T-helper 17 cell (primary cell): ENCODE results near the gene CNPY2. TPM values are rescaled to one million over a fixed set of nuclear protein-coding genes. Genes with fewer than 3 reads are reported as not detected.
"Not testable (repeated sequence)": the region's sequence is repeated elsewhere in the genome, so short reads cannot be mapped to it uniquely, and the experiment has no call there.

Source experiments
- ATAC-seq: fragments of 150-1000 bp; cut with Tn5 transposase; 2 replicates; pipeline ENCODE4 v1.10.0; 2021; ENCODE audit warnings: mild to moderate bottlenecking, moderate library complexity
- DNase-seq, 3 donors: peaks; one replicate each; pipeline versions ENCODE4 v3.0.0 to v3.0.0-alpha.2; 2020 to 2021
- H3K9me3 ChIP-seq: one replicate; pipeline ENCODE4 v1.7.0; 2013; ENCODE audit warnings: low read length, mild to moderate bottlenecking; ENCODE audit not compliant: control insufficient read depth, poor library complexity, severe bottlenecking
- H3K27ac Mint-ChIP-seq: one replicate; pipeline ENCODE4 v1.8.0; 2022; ENCODE audit warnings: mild to moderate bottlenecking, moderate library complexity, mixed read lengths
- H3K27me3 Mint-ChIP-seq: one replicate; pipeline ENCODE4 v1.8.0; 2022; ENCODE audit warnings: mixed read lengths
- H3K36me3 Mint-ChIP-seq: one replicate; pipeline ENCODE4 v1.8.0; 2022; ENCODE audit warnings: low read depth, mixed read lengths
- H3K4me1 Mint-ChIP-seq: one replicate; pipeline ENCODE4 v1.8.0; 2022; ENCODE audit warnings: mild to moderate bottlenecking, mixed read lengths
- H3K4me3 Mint-ChIP-seq: one replicate; pipeline ENCODE4 v1.8.0; 2022; ENCODE audit warnings: mild to moderate bottlenecking, moderate library complexity, mixed read lengths
- total RNA-seq, 4 donors: library from RNA in 2 of 4; stranded (reverse) in 2 of 4; gene quantifications; one replicate each; pipeline ENCODE4 v1.2.3 and lab custom pipeline; 2022 to 2026

Gene CNPY2
- total RNA-seq, 2 donors from 2014 or later = 47.4 to 53.4 TPM

DNA sequence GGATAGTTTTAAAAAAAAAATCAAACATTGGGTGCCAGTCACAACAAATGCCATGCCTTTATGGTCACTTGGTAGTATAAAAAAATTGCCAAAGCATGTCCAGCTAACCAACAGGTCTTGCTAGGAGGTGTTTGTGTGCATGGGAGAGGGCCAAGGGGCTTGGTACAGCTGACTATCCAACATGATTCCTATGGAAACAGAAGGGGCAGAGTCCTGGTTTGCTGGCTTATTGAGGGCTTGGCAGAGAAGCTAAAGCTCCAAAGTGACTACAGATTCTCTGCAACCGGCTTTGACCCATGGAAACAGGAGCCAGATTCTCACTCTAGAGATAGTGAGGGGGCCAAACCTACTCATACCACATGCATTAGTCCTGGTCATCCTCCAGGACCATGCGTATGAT lies 43.3 kb downstream of the CNPY2 start:
- H3K4me3 Mint-ChIP-seq, H3K4me1 Mint-ChIP-seq, H3K9me3 ChIP-seq, ATAC-seq, H3K27me3 Mint-ChIP-seq, DNase-seq: not testable (repeated sequence)
- Mint-ChIP-seq H3K36me3 (peaks cover 11% of the 10 kb centered on the region), H3K27ac (peak overlapping the region; percentile 43)

DNA sequence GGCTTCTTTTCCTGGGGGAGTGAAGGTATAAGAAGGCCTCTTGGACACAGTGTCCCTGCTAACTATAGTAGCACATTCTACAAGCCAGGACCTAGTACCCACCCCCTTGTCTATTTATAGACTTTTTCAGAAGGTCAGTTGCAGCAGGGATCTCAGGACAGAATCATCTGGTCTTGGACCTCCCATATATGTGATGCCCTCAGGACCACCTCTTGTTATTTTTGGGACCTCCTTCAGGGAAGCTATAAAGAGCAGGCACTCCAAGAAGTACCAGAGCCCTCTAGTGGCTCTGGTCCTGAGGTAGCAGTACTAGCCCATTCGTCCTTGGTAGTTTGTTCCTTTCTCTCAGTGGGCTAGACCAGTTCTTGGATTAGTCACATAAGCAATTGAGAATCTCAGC lies 44.8 kb downstream of the CNPY2 start:
- no peaks in the 10 kb centered on the region for H3K9me3 ChIP-seq
- Mint-ChIP-seq H3K4me3 (no peak overlapping the region), H3K27me3 (no peaks in the 10 kb centered on the region), H3K36me3 (peaks cover 10% of the 10 kb centered on the region), H3K4me1 (peaks cover 16% of the 10 kb centered on the region), H3K27ac (peak overlapping the region; percentile 71)
- ATAC-seq (no peak), DNase-seq (no peak)

DNA sequence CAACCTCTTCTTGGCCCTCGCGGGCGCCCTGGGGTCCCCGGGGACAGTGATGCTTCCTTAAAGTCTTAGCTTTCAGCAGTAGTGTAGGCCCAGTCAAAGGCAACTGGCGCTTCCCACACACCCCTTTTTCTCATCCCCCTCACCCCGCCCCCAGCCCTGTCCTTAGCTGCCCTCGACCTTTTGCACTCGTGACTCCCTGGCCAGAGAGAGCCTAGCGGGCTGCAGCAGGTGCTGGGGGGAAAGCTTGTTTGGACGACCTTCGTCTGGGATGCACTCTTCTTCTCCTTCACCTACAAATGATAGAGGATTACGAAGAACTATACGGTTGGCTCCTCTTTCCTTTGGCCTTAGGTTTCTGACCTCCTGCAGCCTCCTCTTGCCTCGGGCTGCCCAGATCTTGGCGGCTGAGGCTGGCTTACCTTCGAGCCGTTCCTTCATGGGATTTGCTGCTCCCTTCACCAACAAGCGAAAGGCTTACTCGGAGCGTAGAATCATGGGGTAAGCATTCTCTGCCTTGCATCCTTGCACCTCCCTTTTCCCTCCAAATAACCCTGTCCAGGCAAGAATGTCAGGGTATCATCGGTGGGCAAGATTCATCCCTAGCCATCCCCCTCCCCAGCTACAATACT lies 48.2 kb downstream of the CNPY2 start:
- DNase-seq = no peak
- peaks cover 16% of the 10 kb centered on the region for H3K4me1 Mint-ChIP-seq

DNA sequence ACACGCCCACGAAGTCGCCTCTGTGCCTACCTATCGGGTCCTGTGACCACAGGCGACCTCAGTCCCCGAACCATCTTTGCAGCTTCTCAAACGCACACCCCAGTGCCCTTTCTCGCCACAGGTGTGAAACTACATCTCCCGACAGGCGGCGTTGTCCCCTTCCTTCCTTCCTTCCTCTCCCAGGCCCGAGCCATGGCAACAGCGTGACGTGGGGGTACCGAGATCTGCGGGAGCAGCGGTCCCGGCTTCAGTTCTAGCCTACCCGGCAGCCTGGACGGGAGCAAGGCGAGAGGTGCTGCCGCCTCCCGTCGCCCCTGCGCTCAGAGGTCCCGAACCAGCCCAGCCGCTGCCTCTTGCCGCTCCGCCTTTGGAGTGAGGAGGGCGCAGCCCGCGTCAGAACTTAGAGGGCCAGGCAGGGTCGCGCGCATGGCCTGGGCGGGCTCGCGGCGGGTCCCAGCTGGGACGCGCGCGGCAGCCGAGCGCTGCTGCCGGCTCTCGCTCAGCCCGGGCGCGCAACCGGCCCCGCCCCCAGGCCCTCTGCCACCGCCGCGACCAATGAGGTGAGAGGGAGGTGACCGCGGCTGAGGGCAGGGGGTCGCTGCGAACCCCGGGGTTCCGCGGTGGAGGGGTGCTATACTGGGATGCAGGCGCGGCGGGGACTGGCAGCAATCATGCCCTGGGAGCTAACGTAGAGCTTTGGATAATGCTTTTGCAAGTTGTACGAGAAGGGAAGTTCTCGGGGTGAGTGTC lies 48.9 kb downstream of the CNPY2 start, which contains the start of gene COQ10A:
Gene COQ10A, plus strand, starts transcription at position 250 of the 750 bp plus-strand sequence. Its CDS starts 177 bp downstream, at position 427.
- peaks cover 2% of the 10 kb centered on the region for H3K36me3 Mint-ChIP-seq
- DNase-seq (peak; percentile 77 to 83 (median 81)), ATAC-seq (peak; percentile 89)
- H3K4me1 Mint-ChIP-seq = peaks cover 18% of the 10 kb centered on the region
- H3K9me3 ChIP-seq = no peaks in the 10 kb centered on the region
- H3K27me3 Mint-ChIP-seq = no peaks in the 10 kb centered on the region
- peak within 1 kb of the TSS; percentile 94 for H3K27ac Mint-ChIP-seq
- H3K4me3 Mint-ChIP-seq = peak within 1 kb of the TSS; percentile 93

More for the DNA sequence above, 48.2 kb downstream of the CNPY2 start:
- H3K9me3 ChIP-seq = no peaks in the 10 kb centered on the region
- no peak for ATAC-seq
- Mint-ChIP-seq H3K27me3 (no peaks in the 10 kb centered on the region), H3K27ac (peak overlapping the region; percentile 94), H3K4me3 (peak overlapping the region; percentile 93), H3K36me3 (peaks cover 2% of the 10 kb centered on the region)

DNA sequence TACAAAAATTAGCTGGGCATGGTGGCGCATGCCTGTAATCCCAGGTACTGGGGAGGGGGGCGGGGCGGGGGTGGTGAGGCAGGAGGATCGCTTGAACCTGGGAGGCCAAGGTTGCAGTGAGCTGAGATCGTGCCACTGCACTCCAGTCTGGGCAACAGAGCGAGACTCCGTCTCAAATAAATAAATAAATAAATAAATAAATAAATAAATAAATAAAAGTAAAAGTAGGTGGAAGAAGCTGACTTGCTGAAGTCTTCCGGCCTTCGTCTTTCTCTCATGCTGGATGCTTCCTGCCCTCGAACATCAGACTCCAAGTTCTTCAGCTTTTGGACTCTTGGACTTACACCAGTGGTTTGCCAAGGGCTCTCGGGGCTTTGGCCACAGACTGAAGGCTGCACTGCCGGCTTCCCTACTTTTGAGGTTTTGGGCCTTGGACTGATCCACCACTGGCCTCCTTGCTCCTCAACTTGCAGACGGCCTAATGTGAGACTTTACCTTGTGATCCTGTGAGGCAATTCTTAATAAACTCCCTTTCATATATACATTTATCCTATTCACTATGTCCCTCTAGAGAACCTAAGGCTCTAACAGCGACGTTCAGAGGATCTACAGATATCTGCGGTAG lies 49.6 kb downstream of the CNPY2 start:
- not testable (repeated sequence) for DNase-seq, H3K27me3 Mint-ChIP-seq, ATAC-seq

DNA sequence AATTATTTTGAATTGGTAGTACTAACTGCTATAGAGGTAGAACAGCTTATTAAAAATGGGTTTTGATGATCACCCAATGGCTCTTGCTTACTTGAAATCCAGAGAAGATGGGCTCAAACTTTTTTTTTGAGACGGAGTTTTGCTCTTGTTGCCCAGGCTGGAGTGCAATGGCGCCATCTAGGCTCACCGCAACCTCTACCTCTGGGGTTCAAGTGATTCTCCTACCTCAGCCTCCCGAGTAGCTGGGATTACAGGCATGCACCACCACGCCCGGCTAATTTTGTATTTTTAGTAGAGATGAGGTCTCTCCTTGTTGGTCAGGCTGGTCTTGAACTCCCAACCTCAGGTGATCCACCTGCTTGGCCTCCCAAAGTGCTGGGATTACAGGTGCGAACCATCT lies 52.8 kb downstream of the CNPY2 start:
- not testable (repeated sequence) for H3K27me3 Mint-ChIP-seq, H3K27ac Mint-ChIP-seq, H3K36me3 Mint-ChIP-seq, H3K4me3 Mint-ChIP-seq, ATAC-seq, DNase-seq, H3K9me3 ChIP-seq
- H3K4me1 Mint-ChIP-seq = peaks cover 20% of the 10 kb centered on the region

More for the DNA sequence above, 49.6 kb downstream of the CNPY2 start:
- Mint-ChIP-seq H3K4me1 (peaks cover 18% of the 10 kb centered on the region), H3K27ac (peak overlapping the region; percentile 94), H3K4me3 (peak overlapping the region; percentile 93)
- not testable (repeated sequence) for H3K9me3 ChIP-seq, H3K36me3 Mint-ChIP-seq

DNA sequence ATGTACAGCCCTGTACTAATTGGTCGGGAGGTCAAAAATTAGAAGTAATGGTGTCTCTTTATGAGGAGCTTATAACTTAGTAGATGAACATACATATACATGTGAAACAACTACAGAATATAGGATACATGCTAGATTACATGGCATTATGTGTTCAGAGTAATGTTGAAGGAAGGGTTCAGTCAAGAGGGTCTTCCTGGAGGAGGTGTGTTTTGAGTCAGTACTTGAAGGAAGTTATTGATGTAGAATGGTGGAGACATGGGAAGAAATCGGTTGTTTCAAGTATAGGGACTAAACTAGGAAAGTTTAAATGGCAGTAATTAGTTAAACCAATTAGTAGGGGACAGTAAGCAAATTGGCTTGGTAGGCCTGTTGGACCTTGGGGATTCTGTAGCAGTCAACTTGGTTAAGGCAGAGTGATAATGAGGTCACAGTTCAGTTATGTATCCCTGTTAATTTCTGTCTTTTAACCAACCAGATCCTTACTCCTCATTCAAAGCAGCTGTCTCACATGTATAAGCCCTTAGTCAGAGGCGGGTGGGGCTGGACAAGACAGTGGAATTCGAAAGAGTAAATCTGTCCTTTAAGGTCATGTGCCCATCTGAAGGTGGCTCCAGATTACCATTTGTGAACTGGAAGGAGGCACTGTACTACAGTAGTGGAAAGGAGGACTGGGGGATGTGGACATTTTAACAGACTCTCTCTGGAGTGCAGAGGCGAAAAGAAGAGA lies 54.1 kb downstream of the CNPY2 start:
- no peaks in the 10 kb centered on the region for H3K27me3 Mint-ChIP-seq
- H3K4me3 Mint-ChIP-seq = peak overlapping the region; percentile 9
- H3K9me3 ChIP-seq = no peaks in the 10 kb centered on the region
- DNase-seq (no peak), ATAC-seq (no peak)
- H3K4me1 Mint-ChIP-seq = peaks cover 19% of the 10 kb centered on the region
- H3K36me3 Mint-ChIP-seq = no peaks in the 10 kb centered on the region
- no peak overlapping the region for H3K27ac Mint-ChIP-seq

DNA sequence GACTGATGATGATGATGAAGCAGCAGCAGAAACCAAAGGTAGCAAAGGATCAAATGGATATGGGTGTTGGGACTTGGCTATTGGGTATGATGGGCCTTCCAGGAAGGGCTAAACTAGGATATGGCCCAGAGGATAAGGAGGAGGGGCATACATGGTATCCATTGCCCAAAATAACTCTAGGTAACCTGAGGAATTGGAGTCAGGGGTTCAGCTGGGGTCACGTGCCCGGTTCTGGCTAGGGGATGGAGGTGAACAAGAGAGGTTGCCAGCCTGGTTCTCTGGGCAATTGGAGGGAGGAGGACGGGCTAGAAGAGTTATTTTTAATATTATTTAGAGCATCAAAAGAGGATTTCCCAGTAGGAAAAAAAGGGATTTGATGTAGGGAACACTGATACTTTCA lies 54.9 kb downstream of the CNPY2 start:
- H3K27me3 Mint-ChIP-seq = no peaks in the 10 kb centered on the region
- H3K27ac Mint-ChIP-seq = no peak overlapping the region
- no peaks in the 10 kb centered on the region for H3K9me3 ChIP-seq
- ATAC-seq (no peak), DNase-seq (no peak)
- H3K36me3 Mint-ChIP-seq = peaks cover 3% of the 10 kb centered on the region
- no peak overlapping the region for H3K4me3 Mint-ChIP-seq
- H3K4me1 Mint-ChIP-seq = peaks cover 18% of the 10 kb centered on the region

DNA sequence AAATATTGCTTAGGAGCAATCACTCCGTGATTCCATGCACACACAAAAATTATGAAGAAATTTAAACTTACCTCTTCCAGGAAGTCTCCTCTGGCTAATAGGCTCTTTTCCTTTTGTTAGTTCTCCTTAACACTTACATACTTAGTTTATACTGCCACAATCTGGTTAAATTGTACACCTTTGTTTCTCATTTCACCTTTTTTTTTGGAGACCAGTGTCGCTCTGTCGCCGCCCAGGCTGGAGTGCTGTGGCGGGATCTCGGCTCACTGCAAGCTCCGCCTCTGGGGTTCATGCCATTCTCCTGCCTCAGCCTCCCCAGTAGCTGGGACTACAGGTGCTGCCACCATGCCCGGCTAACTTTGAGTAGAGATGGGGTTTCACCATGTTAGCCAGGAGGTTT lies 55.4 kb downstream of the CNPY2 start:
- DNase-seq = no peak
- H3K9me3 ChIP-seq = no peaks in the 10 kb centered on the region
- ATAC-seq = no peak
- Mint-ChIP-seq H3K4me1 (peaks cover 18% of the 10 kb centered on the region), H3K36me3 (peaks cover 3% of the 10 kb centered on the region), H3K4me3 (peak overlapping the region; percentile 64), H3K27me3 (no peaks in the 10 kb centered on the region), H3K27ac (no peak overlapping the region)

Other genes starting within 250 kb of the CNPY2 start
- under 1 TPM; 0.60 to 0.80 TPM for gene ERBB3, start 235.8 kb downstream of the CNPY2 start, total RNA-seq
- 10 to 100 TPM; 62.0 to 76.2 TPM for gene PA2G4, start 211.4 kb downstream of the CNPY2 start, total RNA-seq
- gene RPL41, start 199.4 kb downstream of the CNPY2 start, total RNA-seq = 1,000 to 10,000 TPM; 5,484 to 5,668 TPM
- 1 to 10 TPM; 6.8 to 8.7 TPM for gene ZC3H10, start 197.7 kb downstream of the CNPY2 start, total RNA-seq
- 100 to 1,000 TPM; 178 to 211 TPM for gene ESYT1, start 187.7 kb downstream of the CNPY2 start, total RNA-seq
- 1 to 10 TPM; 5.4 to 9.0 TPM for gene MYL6B, start 163.4 kb downstream of the CNPY2 start, total RNA-seq
- 100 to 1,000 TPM; 741 to 784 TPM for gene MYL6, start 157.6 kb downstream of the CNPY2 start, total RNA-seq
- 100 to 1,000 TPM; 130 to 138 TPM for gene SMARCC2, start 126.5 kb downstream of the CNPY2 start, total RNA-seq
- gene RNF41, start 94.1 kb downstream of the CNPY2 start, total RNA-seq = 10 to 100 TPM; 35.5 to 37.4 TPM
- gene NABP2, start 91.6 kb downstream of the CNPY2 start, total RNA-seq = 10 to 100 TPM; 12.5 to 19.4 TPM
- not detected for gene SLC39A5, start 85.9 kb downstream of the CNPY2 start, total RNA-seq
- gene ANKRD52, start 57.6 kb downstream of the CNPY2 start, total RNA-seq = 10 to 100 TPM; 30.8 to 33.4 TPM
- gene COQ10A, start 49.0 kb downstream of the CNPY2 start, total RNA-seq = 10 to 100 TPM; 28.7 to 34.4 TPM
- gene CS, start 15.7 kb downstream of the CNPY2 start, total RNA-seq = 100 to 1,000 TPM; 189 to 197 TPM
- gene PAN2, start 18.0 kb upstream of the CNPY2 start, total RNA-seq = 100 to 1,000 TPM in 1 of 2 donors, 10 to 100 TPM in 1; 81.1 to 108 TPM
- 10 to 100 TPM; 44.9 to 49.8 TPM for gene IL23A, start 22.9 kb upstream of the CNPY2 start, total RNA-seq
- gene STAT2, start 44.1 kb upstream of the CNPY2 start, total RNA-seq = 100 to 1,000 TPM; 116 to 145 TPM
- not detected for gene APOF, start 46.9 kb upstream of the CNPY2 start, total RNA-seq
- gene TIMELESS, start 133.4 kb upstream of the CNPY2 start, total RNA-seq = 1 to 10 TPM; 5.0 to 5.1 TPM
- not detected for gene MIP, start 138.7 kb upstream of the CNPY2 start, total RNA-seq
- 1 to 10 TPM; 5.8 to 6.4 TPM for gene SPRYD4, start 152.6 kb upstream of the CNPY2 start, total RNA-seq
- gene GLS2, start 172.2 kb upstream of the CNPY2 start, total RNA-seq = 1 to 10 TPM; 1.9 to 2.8 TPM
- gene RBMS2, start 205.8 kb upstream of the CNPY2 start, total RNA-seq = 1 to 10 TPM; 2.1 to 3.0 TPM